ENCODE measurements around the gene CLECL1. TPM values are rescaled to one million over a fixed set of nuclear protein-coding genes. Genes with fewer than 3 reads are reported as not detected.
"Not testable (repeated sequence)": the region's sequence is repeated elsewhere in the genome, so short reads cannot be mapped to it uniquely, and the experiment has no call there.

Gene CLECL1
- polyA plus RNA-seq, 10 donors, result 0.23 to 0.50 (median 0.38) TPM; not detected in 6

GRCh38 chr12:9751204-9752144 is 18.6 kb upstream of the CLECL1 start:
- DNase-seq, result peak in 1 of 3 donors; percentile 32

- DNase-seq, result peak; percentile 54 to 71 (median 58)
Measured at GRCh38 chr12:9750276-9751203, 17.6 kb upstream of the CLECL1 start.

- no peak for DNase-seq
Measured at GRCh38 chr12:9749640-9750039, 16.7 kb upstream of the CLECL1 start.

- no peak for DNase-seq
Measured at GRCh38 chr12:9745199-9745598, 12.3 kb upstream of the CLECL1 start.

- DNase-seq, result no peak
Measured at GRCh38 chr12:9742661-9743060, 9.8 kb upstream of the CLECL1 start.

DNA sequence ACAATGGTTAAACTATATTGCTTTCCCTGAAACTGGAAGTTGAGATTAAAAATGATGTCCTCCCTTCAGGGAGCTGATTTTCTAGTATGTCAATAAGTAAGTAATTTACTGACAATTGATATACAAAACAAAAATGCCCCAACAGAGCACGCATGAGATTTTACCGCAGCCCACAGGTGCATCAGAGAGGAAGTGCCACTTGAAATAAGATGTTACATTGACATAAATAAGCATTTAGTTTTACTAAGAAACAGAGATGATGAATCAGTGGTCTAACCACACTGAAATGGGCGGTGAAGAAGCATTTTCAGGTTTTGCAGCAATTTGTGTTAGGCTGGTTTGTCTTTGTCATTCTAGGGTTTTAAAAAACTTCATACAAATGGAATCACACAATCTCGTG is 8.8 kb upstream of the CLECL1 start:
- no peak for DNase-seq

DNA sequence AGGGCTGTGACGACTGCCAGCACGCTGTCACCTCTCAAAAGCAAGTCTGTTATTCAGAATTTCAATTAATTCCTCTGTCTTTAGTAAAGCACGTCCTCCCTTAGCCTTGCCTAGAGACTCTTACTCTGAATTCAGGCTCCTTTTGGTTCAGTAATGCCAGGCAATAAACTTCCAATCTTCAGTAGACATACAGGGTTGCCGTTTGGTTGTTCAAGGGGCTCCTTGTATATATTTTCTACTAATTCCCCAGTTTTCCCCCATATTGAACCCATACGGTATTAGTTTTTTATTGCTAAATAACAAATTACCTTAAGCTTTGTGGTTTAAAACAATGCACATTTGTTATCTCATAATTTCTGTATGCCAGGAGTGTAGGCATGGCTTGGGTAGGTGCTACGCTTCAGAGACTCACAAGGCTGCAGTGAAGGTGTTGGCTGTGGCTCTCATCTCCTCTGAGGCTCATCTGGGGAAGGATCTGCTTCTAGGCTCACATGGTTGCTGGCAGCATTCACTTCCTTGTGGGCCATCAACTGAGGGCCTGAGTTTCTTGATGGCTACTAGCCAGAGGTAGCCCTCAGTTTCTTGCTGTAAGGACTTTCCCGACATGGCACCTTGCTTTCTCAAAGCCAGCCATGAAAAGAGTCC is 7.3 kb upstream of the CLECL1 start:
- no peak for DNase-seq

DNA sequence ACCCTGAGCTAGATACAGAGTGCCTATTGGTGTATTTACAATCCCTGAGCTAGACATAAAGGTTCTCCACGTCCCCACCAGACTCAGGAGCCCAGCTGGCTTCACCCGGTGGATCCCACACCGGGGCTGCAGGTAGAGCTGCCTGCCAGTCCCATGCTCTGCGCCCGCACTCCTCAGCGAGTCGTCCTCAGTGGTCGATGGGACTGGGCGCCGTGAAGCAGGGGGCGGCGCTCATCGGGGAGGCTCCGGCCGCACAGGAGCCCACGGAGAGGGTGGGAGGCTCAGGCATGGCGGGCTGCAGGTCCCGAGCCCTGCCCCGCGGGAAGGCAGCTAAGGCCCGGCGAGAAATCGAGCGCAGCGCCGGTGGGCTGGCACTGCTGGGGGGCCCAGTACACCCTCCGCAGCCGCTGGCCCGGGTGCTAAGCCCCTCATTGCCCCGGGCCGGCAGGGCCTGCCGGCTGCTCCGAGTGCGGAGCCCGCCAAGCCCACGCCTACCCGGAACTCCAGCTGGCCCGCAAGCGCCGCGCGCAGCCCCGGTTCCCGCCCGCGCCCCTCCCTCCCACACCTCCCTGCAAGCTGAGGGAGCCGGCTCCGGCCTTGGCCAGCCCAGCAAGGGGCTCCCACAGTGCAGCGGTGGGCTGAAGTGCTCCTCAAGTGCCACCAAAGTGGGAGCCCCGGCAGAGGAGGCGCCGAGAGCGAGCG is 6.7 kb upstream of the CLECL1 start:
- DNase-seq, result not testable (repeated sequence)

GRCh38 chr12:9738905-9739304 is 6.0 kb upstream of the CLECL1 start:
- not testable (repeated sequence) for DNase-seq

GRCh38 chr12:9736936-9737705 is 4.2 kb upstream of the CLECL1 start:
- DNase-seq, result no peak

DNA sequence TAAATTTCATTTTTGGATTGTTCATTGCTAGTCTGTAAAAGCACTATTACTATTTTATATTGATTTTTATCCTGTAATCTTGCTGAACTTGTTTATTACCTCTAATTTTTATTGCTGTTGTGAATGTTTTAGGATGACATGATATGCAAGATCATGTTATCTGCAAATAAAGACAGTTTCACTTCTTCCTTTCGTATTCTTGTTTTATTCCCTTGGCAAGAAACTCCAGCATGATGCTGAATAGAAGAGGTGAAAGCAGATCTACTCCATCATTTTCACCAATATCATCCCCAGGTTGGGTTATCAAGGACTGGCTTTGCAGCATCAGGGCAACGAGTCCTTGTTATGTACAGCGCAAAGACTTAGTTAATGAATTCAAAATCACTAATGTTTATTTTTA is 2.7 kb upstream of the CLECL1 start:
- no peak for DNase-seq

- DNase-seq, result no peak
Measured at GRCh38 chr12:9731797-9732196, 1.1 kb downstream of the CLECL1 start.

GRCh38 chr12:9731393-9731792 is 1.5 kb downstream of the CLECL1 start:
- DNase-seq, result no peak

GRCh38 chr12:9730591-9730990 is 2.3 kb downstream of the CLECL1 start:
- DNase-seq, result no peak

DNA sequence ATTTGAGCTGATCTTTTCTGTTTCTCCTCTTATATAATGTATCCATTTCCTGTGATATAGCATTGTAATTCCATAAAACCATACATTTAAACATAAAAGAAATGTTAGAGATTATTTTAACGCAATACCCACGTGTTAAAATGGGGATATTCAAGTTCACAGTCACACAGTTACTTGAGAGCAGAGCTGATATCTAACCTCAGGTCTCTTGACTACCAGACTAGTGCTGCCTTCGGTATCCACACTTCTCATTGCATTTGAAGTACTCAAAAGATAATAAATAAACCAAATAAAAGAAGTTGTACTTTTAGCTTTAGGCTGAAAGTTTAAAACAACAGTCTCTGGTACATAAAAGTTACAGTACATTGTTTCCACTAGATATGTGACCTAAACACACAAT is 2.9 kb downstream of the CLECL1 start:
- no peak for DNase-seq

GRCh38 chr12:9729082-9729481 is 3.8 kb downstream of the CLECL1 start:
- DNase-seq, result no peak

DNA sequence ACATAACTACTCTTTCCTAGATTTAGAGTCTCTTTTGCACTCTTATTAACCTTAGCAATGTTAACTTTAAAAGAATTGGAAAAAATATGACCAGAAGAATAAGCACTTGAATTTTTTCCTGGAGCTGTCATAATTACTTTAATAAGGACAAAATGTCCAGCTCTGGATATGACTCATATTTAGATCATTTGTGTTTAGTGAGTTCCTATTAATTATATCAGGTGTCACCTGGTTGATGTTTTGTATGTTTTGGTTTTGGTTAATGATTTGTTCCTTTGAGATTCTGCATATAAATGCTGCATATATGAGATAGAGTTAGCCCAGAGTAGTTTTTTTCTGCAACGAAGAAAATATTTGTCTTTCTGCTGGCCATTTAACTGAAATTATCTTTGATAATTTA is 5.1 kb downstream of the CLECL1 start:
- DNase-seq, result no peak

DNA sequence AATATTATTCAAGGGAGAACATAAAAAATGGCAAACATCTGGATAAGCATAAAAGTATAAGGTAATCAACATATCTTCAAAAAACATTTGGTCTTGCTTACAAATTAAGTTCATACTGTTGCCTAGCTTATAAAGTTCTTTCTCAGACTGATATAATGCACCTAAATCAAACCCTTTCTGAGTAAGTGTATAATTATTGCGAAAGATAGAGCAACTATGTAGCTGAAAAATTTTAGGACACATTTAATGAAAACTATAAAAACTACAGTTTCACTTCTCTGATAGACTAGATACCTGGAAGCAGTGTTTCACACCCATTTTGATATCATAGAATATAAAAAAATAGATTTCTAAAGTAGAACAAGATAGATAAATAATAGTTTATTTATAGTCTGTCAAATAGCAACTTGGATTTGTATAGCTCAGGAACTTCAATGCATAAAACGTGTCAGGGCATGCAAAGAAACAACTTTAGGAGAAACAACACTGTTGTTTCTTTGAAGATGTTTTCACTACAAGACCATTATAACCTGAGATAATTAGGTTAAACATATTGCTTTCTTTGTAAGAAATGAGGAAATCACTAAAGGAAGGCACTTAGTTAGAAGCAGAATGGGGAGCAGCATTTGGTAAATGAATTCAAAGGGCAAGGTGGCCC is 7.6 kb downstream of the CLECL1 start:
- DNase-seq, result no peak

DNA sequence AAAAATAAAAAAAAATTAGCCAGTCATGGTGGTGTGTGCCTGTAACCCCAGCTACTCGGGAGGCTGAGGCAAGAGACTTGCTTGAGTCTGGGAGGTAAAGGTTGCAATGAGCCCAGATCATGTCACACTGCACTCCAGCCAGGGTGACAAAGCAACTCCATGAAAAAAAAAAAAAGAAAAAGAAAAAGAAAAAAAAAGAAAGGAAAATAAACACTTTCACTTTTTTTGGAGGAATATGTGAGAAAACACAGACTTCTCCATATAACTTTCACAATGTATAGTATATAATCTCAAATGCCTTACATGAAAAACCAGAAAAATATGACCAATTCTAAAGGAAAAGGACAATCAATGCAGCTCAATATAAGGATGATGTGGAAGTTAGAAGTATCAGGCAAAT is 8.9 kb downstream of the CLECL1 start:
- no peak for DNase-seq
